ENCODE results near the gene SUSD1. TPM values are rescaled to one million over a fixed set of nuclear protein-coding genes. Genes with fewer than 3 reads are reported as not detected.

Gene SUSD1
- total and polyA plus RNA-seq, 2 of the 13 experiments (the other 11 are each of a cell fraction or from before 2014, with no cell fraction given), result 25.9 to 32.3 TPM

DNA sequence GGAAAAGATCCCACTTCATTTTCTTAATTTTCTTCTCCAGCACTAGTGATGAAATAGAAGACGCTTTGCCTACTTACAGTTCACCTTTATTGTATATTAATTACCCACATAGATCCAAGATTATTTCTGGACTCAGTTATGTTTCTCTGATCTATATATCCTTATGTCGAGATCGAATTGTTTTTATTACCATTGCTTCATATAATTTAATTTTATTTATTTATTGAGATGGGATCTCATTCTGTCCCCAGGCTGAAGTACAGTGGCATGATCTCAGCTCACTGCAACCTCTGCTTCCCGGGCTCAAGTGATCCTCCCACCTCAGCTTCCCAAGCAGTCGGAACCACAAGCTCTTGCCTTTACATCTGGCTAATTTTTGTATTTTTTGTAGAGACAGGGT, 157.2 kb downstream of the SUSD1 start:
- BruUV-seq (replicated peaks), result no TSS peak
- in situ Hi-C loops (cut with HindIII; ENCODE audit: extremely low pct_ligation_motif_present, low pct_unique_long_range_greater_than_20kb), result no loop called here

More for the DNA sequence above, 157.2 kb downstream of the SUSD1 start:
- ATAC-seq (no peak), FAIRE-seq (no peak), DNase-seq (ENCODE audit: low spot score) (no peak)
- Histone ChIP-seq H3K36me3 (replicated peaks in 1 of 2; ENCODE audit: control insufficient read depth in 1 of 2, insufficient read depth in 2 of 2, low read length in 2 of 2) (no peaks in the 10 kb centered on the region), H3K79me2 (ENCODE audit: insufficient read depth, low read length) (no peaks in the 10 kb centered on the region), H3K4me1 (ENCODE audit: insufficient read depth, low read length) (peaks cover 24% of the 10 kb centered on the region), H3K9ac (ENCODE audit: insufficient read depth, low read depth, low read length) (no peak overlapping the region), H3K4me2 (ENCODE audit: low read depth, low read length) (no peak overlapping the region), H3K4me3 (replicated peaks in 1 of 3; ENCODE audit: insufficient read depth in 1 of 3, low read depth in 2 of 3, low read length in 3 of 3) (no peak overlapping the region), H3K27ac (ENCODE audit: extremely low read length, insufficient read depth, low read length) (no peak overlapping the region), H2AFZ (ENCODE audit: low read length) (no peak overlapping the region), H3K9me3 (ENCODE audit: low read length) (no peaks in the 10 kb centered on the region), H4K20me1 (ENCODE audit: insufficient read depth, low read length) (no peaks in the 10 kb centered on the region), H3K27me3 (ENCODE audit: control insufficient read depth in 1 of 2, insufficient read depth in 2 of 2, low read length in 2 of 2) (no peaks in the 10 kb centered on the region)
- no peak for TF ChIP-seq KLF6 (CRISPR knock-in tag; IDR thresholded peaks at IDR 0.05)
- TF ChIP-seq GLI4 (CRISPR knock-in tag; IDR thresholded peaks at IDR 0.05; ENCODE audit: borderline replicate concordance), result no peak
- TF ChIP-seq, protein P1, sequence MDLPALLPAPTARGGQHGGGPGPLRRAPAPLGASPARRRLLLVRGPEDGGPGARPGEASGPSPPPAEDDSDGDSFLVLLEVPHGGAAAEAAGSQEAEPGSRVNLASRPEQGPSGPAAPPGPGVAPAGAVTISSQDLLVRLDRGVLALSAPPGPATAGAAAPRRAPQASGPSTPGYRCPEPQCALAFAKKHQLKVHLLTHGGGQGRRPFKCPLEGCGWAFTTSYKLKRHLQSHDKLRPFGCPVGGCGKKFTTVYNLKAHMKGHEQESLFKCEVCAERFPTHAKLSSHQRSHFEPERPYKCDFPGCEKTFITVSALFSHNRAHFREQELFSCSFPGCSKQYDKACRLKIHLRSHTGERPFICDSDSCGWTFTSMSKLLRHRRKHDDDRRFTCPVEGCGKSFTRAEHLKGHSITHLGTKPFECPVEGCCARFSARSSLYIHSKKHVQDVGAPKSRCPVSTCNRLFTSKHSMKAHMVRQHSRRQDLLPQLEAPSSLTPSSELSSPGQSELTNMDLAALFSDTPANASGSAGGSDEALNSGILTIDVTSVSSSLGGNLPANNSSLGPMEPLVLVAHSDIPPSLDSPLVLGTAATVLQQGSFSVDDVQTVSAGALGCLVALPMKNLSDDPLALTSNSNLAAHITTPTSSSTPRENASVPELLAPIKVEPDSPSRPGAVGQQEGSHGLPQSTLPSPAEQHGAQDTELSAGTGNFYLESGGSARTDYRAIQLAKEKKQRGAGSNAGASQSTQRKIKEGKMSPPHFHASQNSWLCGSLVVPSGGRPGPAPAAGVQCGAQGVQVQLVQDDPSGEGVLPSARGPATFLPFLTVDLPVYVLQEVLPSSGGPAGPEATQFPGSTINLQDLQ (CRISPR knock-in tag; IDR thresholded peaks at IDR 0.05), result no peak
- no peak for TF ChIP-seq IRF2 (CRISPR knock-in tag; IDR thresholded peaks at IDR 0.05)
- no peak for TF ChIP-seq ZNF75D (CRISPR knock-in tag; IDR thresholded peaks at IDR 0.05; ENCODE audit: borderline replicate concordance)
- no peak for TF ChIP-seq HCFC1 (IDR thresholded peaks at IDR 0.05; ENCODE audit: low read depth, low read length)
- no peak for TF ChIP-seq CENPT (CRISPR knock-in tag; IDR thresholded peaks at IDR 0.05; ENCODE audit: low read depth)
- no peak for TF ChIP-seq ZC3H4 (CRISPR knock-in tag; IDR thresholded peaks at IDR 0.05; ENCODE audit: borderline replicate concordance)
- no peak for TF ChIP-seq ZNF121 (CRISPR knock-in tag; IDR thresholded peaks at IDR 0.05)
- no peak for TF ChIP-seq ZNF781 (CRISPR knock-in tag; IDR thresholded peaks at IDR 0.05; ENCODE audit: borderline replicate concordance, not compliant biosample characterization)
- TF ChIP-seq KDM6A (CRISPR knock-in tag; IDR thresholded peaks at IDR 0.05; ENCODE audit: low read depth), result no peak
- TF ChIP-seq, protein P2, sequence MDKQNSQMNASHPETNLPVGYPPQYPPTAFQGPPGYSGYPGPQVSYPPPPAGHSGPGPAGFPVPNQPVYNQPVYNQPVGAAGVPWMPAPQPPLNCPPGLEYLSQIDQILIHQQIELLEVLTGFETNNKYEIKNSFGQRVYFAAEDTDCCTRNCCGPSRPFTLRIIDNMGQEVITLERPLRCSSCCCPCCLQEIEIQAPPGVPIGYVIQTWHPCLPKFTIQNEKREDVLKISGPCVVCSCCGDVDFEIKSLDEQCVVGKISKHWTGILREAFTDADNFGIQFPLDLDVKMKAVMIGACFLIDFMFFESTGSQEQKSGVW (CRISPR knock-in tag; IDR thresholded peaks at IDR 0.05; ENCODE audit: borderline replicate concordance), result no peak
- no peak for TF ChIP-seq ZNF329 (CRISPR knock-in tag; IDR thresholded peaks at IDR 0.05; ENCODE audit: low read depth)
- TF ChIP-seq ZNF724P (CRISPR knock-in tag; IDR thresholded peaks at IDR 0.05; ENCODE audit: borderline replicate concordance), result no peak
- TF ChIP-seq, protein P3, sequence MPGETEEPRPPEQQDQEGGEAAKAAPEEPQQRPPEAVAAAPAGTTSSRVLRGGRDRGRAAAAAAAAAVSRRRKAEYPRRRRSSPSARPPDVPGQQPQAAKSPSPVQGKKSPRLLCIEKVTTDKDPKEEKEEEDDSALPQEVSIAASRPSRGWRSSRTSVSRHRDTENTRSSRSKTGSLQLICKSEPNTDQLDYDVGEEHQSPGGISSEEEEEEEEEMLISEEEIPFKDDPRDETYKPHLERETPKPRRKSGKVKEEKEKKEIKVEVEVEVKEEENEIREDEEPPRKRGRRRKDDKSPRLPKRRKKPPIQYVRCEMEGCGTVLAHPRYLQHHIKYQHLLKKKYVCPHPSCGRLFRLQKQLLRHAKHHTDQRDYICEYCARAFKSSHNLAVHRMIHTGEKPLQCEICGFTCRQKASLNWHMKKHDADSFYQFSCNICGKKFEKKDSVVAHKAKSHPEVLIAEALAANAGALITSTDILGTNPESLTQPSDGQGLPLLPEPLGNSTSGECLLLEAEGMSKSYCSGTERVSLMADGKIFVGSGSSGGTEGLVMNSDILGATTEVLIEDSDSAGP (CRISPR knock-in tag; IDR thresholded peaks at IDR 0.05; ENCODE audit: borderline replicate concordance), result no peak
- intact Hi-C loops (cut with micrococcal nuclease; ENCODE audit: unreplicated experiment), result no loop called here
- POLR2A ChIA-PET, result interaction anchor here (0.7 kb wide), 1 partner anchor 11 kb away, joined by 3 read pairs; no protein-coding TSS in a partner anchor
- CTCF ChIA-PET (ENCODE audit: low intra/inter-chr PET ratio, low total read pairs), result no interaction called here
- 51% methylated on average over 5 of the region's 5 CpGs for WGBS (ENCODE audit: low lambda C conversion rate)

Measured in HepG2 (cell line).